H54 (cell line): Measurements from ENCODE around the gene PARS2.
"Not testable (repeated sequence)": the region's sequence is repeated elsewhere in the genome, so short reads cannot be mapped to it uniquely, and the experiment has no call there.

ENCODE experiments used
- DNase-seq: peaks from one replicate; pipeline ENCODE4 v3.0.0; 2011; ENCODE audit warnings: low spot score, mixed read lengths; ENCODE audit not compliant: insufficient read length
- FAIRE-seq: peaks from 3 replicates; lab custom pipeline; 2011; peaks lifted over from hg19 to GRCh38; lab: Jason Lieb, UNC
- POLR2A ChIP-seq: IDR thresholded peaks from 2 replicates; pipeline ENCODE4 v1.6.1; 2011; ENCODE audit warnings: low read depth, mild to moderate bottlenecking, low read length

Gene PARS2

GRCh38 chr1:54792686-54793282 is 28.5 kb upstream of the PARS2 start:
- no peak for TF ChIP-seq POLR2A
- no peak for FAIRE-seq
- no peak for DNase-seq

- FAIRE-seq (no peak), DNase-seq (no peak)
- TF ChIP-seq POLR2A, result no peak
These were observed 27.7 kb upstream of the PARS2 start for GRCh38 chr1:54791880-54792522.

- FAIRE-seq (no peak), DNase-seq (no peak)
- TF ChIP-seq POLR2A, result no peak
These were observed 24.1 kb upstream of the PARS2 start for GRCh38 chr1:54788459-54788858.

GRCh38 chr1:54787604-54788003 is 23.3 kb upstream of the PARS2 start:
- DNase-seq (no peak), FAIRE-seq (no peak)
- no peak for TF ChIP-seq POLR2A

GRCh38 chr1:54786778-54787177 is 22.5 kb upstream of the PARS2 start:
- FAIRE-seq (no peak), DNase-seq (no peak)
- no peak for TF ChIP-seq POLR2A

GRCh38 chr1:54784066-54784465 is 19.7 kb upstream of the PARS2 start:
- no peak for TF ChIP-seq POLR2A

GRCh38 chr1:54782588-54782987 is 18.3 kb upstream of the PARS2 start:
- DNase-seq (no peak), FAIRE-seq (no peak)
- TF ChIP-seq POLR2A, result no peak

More at GRCh38 chr1:54784066-54784465, 19.7 kb upstream of the PARS2 start:
- FAIRE-seq (no peak), DNase-seq (no peak)

- TF ChIP-seq POLR2A, result no peak
- DNase-seq, result no peak
- no peak for FAIRE-seq
These were observed 17.8 kb upstream of the PARS2 start for GRCh38 chr1:54782156-54782555.

- FAIRE-seq (no peak), DNase-seq (no peak)
- no peak for TF ChIP-seq POLR2A
These were observed 16.9 kb upstream of the PARS2 start for GRCh38 chr1:54781023-54781723.

- TF ChIP-seq POLR2A, result no peak
- DNase-seq (no peak), FAIRE-seq (no peak)
These were observed 13.1 kb upstream of the PARS2 start for GRCh38 chr1:54777431-54777830.

GRCh38 chr1:54777011-54777410 is 12.7 kb upstream of the PARS2 start:
- TF ChIP-seq POLR2A, result no peak
- DNase-seq (no peak), FAIRE-seq (no peak)

GRCh38 chr1:54775828-54776721 is 11.8 kb upstream of the PARS2 start:
- not testable (repeated sequence) for FAIRE-seq, DNase-seq

- no peak for TF ChIP-seq POLR2A
- no peak for DNase-seq
These were observed 10.6 kb upstream of the PARS2 start for GRCh38 chr1:54774820-54775498.

More at GRCh38 chr1:54774820-54775498, 10.6 kb upstream of the PARS2 start:
- FAIRE-seq, result no peak
